ENCODE measurements around the gene SOWAHC. TPM values are rescaled to one million over a fixed set of nuclear protein-coding genes. Genes with fewer than 3 reads are reported as not detected.

The SOWAHC gene
- total and polyA plus RNA-seq, 2 of the 13 experiments (the other 11 are each of a cell fraction or from before 2014, with no cell fraction given) = 21.2 to 22.5 TPM

- peak; percentile 69; the same call in 1 of the 2 replicates for TF ChIP-seq ZFP82 (CRISPR knock-in tag; IDR thresholded peaks at IDR 0.05; ENCODE audit: borderline replicate concordance)
- TF ChIP-seq, protein P1, sequence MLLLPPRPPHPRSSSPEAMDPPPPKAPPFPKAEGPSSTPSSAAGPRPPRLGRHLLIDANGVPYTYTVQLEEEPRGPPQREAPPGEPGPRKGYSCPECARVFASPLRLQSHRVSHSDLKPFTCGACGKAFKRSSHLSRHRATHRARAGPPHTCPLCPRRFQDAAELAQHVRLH (CRISPR knock-in tag; IDR thresholded peaks at IDR 0.05; ENCODE audit: borderline replicate concordance, low read depth) = peak; percentile 89
- TF ChIP-seq, protein P2, sequence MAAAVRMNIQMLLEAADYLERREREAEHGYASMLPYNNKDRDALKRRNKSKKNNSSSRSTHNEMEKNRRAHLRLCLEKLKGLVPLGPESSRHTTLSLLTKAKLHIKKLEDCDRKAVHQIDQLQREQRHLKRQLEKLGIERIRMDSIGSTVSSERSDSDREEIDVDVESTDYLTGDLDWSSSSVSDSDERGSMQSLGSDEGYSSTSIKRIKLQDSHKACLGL (CRISPR knock-in tag; IDR thresholded peaks at IDR 0.05) = peak; percentile 37; the same call in 1 of the 2 replicates
- peak; percentile 100 for TF ChIP-seq MEIS2 (CRISPR knock-in tag; IDR thresholded peaks at IDR 0.05)
- peak; percentile 95; the same call in 1 of the 2 replicates for TF ChIP-seq CBX5 (CRISPR knock-in tag; IDR thresholded peaks at IDR 0.05; ENCODE audit: borderline replicate concordance)
- no peak for TF ChIP-seq ZNF749 (CRISPR knock-in tag; IDR thresholded peaks at IDR 0.05; ENCODE audit: borderline replicate concordance)
- TF ChIP-seq TGIF2 (CRISPR knock-in tag; IDR thresholded peaks at IDR 0.05) = peak; percentile 99
- TF ChIP-seq, protein P3, sequence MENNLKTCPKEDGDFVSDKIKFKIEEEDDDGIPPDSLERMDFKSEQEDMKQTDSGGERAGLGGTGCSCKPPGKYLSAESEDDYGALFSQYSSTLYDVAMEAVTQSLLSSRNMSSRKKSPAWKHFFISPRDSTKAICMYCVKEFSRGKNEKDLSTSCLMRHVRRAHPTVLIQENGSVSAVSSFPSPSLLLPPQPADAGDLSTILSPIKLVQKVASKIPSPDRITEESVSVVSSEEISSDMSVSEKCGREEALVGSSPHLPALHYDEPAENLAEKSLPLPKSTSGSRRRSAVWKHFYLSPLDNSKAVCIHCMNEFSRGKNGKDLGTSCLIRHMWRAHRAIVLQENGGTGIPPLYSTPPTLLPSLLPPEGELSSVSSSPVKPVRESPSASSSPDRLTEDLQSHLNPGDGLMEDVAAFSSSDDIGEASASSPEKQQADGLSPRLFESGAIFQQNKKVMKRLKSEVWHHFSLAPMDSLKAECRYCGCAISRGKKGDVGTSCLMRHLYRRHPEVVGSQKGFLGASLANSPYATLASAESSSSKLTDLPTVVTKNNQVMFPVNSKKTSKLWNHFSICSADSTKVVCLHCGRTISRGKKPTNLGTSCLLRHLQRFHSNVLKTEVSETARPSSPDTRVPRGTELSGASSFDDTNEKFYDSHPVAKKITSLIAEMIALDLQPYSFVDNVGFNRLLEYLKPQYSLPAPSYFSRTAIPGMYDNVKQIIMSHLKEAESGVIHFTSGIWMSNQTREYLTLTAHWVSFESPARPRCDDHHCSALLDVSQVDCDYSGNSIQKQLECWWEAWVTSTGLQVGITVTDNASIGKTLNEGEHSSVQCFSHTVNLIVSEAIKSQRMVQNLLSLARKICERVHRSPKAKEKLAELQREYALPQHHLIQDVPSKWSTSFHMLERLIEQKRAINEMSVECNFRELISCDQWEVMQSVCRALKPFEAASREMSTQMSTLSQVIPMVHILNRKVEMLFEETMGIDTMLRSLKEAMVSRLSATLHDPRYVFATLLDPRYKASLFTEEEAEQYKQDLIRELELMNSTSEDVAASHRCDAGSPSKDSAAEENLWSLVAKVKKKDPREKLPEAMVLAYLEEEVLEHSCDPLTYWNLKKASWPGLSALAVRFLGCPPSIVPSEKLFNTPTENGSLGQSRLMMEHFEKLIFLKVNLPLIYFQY (CRISPR knock-in tag; IDR thresholded peaks at IDR 0.05; ENCODE audit: borderline replicate concordance) = 0 out of 2 replicates have a peak, but pooled peaks have one; percentile 76
- no peak; the same call in 1 of the 2 replicates for TF ChIP-seq PLSCR1 (CRISPR knock-in tag; IDR thresholded peaks at IDR 0.05; ENCODE audit: borderline replicate concordance)
- TF ChIP-seq MZF1 (CRISPR knock-in tag; IDR thresholded peaks at IDR 0.05; ENCODE audit: borderline replicate concordance) = peak; percentile 87; the same call in 1 of the 2 replicates
- peak; percentile 66; the same call in 1 of the 2 replicates for TF ChIP-seq PHF20 (CRISPR knock-in tag; IDR thresholded peaks at IDR 0.05)
- TF ChIP-seq NFATC3 (CRISPR knock-in tag; IDR thresholded peaks at IDR 0.05) = peak; percentile 82; the same call in 1 of the 2 replicates
- TF ChIP-seq SMAD9 (CRISPR knock-in tag; IDR thresholded peaks at IDR 0.05) = no peak; the same call in 1 of the 2 replicates
- TF ChIP-seq HNF1A (IDR thresholded peaks at IDR 0.05; ENCODE audit: low read depth) = peak; percentile 85
- TF ChIP-seq HNF1A (CRISPR knock-in tag; IDR thresholded peaks at IDR 0.05; ENCODE audit: borderline replicate concordance) = peak; percentile 96; the same call in 1 of the 2 replicates
- no peak; the same call in 1 of the 2 replicates for TF ChIP-seq RFX3 (CRISPR knock-in tag; IDR thresholded peaks at IDR 0.05)
- TF ChIP-seq ZNF430 (CRISPR knock-in tag; IDR thresholded peaks at IDR 0.05) = peak; percentile 98
Observed at GRCh38 chr2:109644571-109645275, 30.6 kb downstream of the SOWAHC start (continued).
